NOMO-1 treated with DMSO at 0.1 percent for 48 hours (cell line): ENCODE data around the gene PXN.

Experiments used
- DNase-seq: peaks from one replicate; lab custom pipeline; 2025; ENCODE audit not compliant: unreplicated experiment; lab: John Stamatoyannopoulos, UW

PXN gene

GRCh38 chr12:120265473-120266179 lies at the start of gene PXN:
PXN (minus strand) TSS chr12:120265730; CDS start chr12:120265629, 101 bp downstream.
- peak; percentile 62 for DNase-seq

DNA sequence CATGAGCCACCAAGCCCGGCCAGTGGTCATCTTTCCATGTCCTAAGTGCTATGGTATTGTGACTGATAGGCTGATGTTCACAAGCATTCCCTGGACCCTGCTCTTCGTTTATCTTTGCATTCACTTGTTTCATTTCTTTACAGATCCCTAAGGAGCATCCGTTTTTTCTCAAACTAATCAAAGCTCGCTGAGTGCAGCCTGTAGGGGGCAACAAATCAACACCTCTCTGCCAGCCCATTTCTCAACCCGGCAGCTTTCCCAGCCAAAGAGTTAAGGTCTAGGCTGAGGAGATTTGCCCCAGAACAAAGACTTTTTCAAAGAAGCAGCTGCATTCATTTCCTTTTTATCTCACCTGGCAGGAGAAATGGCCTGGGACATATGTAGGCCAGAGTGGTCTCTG lies 48.7 kb upstream of the PXN start:
- DNase-seq, result no peak

DNA sequence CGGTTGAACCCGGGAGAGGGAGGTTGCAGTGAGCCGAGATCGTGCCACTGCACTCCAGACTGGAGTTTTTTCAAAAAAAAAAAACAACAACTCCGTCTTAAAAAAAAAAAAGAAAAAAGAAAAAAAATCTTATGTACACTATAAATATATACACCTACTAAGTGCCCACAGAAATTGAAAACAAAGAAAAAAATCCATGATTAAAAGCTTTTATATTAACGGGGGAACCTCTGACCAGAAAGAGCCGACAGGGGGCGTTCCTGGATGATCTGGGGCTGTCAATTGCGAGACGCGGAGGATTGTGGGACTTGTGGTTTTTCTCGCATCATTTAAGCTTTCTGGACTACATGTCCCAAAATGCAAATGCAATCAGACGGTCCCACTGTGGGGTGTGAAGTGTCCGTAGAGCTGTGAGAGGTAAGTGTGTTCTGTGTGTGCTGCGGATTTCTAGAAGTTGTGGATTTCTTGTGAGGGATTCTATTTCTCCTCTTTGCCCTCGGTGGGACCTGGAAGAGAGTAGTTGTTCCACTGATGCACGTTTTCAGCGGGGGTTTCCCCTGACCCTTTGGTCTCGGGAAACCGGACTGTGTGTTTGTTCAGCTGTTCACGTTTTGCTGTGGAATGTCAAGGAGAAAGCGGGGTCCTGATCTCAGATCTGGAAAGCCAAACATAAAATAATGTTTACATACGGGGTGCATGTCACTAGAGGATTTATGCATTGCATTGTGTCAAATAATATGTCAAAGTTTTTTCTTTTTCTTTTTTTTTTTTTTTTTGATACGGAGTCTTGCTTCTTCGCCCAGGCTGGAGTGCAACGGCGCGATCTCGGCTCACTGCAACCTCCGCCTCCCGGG lies 36.7 kb upstream of the PXN start, which contains the start of gene SIRT4:
SIRT4 (plus strand) TSS at position 360 of the 854 bp plus-strand sequence. CDS start 1,241 bp downstream, outside the sequence.
- DNase-seq, result peak; percentile 94

DNA sequence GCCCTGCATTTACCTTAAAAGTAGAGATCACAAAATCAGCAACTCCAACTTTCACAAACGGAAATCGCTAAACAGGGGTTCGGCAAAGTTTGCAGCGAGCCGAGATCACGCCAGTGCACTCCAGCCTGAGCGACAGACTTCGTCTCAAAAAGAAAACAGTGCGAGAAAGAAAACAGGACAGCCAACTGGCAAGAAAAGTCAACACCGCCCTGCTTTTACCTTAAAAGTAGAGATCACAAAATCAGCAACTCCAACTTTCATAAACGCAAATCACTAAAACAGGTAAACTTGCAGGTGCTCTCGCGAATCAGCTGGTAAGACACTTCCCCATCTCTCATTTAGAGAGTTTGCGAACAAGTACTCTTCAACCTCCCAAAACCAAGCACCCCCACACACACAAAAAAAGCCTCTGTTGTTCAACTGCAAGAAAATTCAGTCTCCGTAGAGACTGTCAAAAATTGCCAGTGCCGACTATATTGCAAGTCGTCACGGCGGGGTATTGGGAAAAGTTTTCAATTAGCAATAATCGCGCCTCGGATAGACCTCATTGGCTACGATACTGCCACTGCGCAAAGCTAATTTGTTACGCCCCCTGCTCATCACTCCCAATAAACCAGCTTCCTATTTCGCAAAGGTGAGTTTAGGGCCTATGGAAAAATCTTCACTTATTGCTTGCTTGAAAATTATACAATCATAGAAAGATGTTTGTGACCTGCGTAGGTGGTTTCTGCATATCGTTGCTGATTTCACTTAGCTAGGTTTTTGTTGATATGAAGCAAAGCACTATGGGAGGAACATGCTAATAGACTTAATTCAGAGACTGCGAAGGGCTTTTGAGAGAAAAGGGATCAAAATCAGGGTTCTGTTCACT lies 27.4 kb upstream of the PXN start, which contains the start of gene RNU4-1:
RNU4-1 (minus strand) TSS at position 577 of the 871 bp plus-strand sequence.
- DNase-seq, result peak; percentile 93

DNA sequence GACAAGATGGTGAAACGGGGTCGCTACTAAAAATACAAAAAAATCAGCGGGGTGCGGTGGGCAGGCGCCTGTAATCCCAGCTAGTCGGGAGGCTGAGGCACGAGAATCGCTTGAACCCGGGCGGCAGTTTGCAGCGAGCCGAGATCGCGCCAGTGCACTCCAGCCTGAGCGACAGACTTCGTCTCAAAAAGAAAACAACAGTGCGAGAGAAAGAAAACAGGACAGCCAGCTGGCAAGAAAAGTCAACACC lies 26.8 kb upstream of the PXN start:
- DNase-seq, result no peak

DNA sequence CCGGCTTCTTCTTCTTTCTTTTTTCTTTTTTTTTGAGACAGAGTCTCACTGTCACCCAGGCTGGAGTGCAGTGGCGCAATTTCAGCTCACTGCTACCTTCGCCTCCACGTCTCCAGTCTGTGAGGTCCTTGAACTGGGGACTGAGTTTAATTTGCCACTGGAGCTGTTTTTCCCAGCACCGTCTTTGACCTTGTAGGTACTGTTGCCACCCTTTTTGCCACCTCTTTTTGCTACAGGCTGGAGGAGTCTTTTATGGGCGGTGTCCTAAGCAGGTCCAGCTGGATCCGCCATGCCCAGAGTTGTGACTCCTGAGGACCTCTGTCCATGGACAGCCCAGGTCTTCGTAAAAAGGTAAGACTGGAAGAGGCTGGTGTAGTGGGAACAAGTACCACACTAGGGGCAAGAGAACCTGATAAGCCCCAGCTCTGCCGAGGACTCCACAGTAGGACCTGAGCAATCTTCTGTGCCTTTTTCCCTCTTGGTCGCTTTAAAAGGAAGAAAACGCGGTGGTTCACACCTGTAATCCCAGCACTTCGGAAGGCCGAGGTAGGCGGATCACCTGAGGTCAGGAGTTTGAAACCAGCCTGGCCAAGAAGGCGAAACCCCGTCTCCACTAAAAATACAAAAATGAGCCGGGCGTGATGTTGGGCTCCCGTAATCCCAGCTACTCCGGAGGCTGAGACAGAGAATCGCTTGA lies 25.2 kb upstream of the PXN start:
- DNase-seq, result peak; percentile 35

DNA sequence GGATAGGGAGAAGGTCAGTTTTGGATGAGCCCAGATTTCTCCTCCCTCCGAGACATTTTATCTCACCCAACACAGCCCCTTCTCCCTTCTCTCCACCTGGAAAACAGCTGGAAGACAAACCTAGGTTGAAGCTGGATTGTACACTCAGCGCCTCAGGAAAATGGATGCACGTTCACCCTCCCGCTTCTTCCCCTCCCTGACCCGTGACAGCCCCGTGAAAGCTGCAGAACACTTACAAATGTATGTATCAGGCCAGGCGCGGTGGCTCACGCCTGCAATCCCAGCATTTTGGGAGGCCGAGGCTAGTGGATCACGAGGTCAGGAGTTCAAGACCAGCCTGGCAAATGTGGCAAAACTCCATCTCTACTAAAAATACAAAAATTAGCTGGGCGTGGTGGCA lies 22.0 kb upstream of the PXN start:
- no peak for DNase-seq

GRCh38 chr12:120286768-120287490 lies 21.4 kb upstream of the PXN start:
- DNase-seq, result no peak

DNA sequence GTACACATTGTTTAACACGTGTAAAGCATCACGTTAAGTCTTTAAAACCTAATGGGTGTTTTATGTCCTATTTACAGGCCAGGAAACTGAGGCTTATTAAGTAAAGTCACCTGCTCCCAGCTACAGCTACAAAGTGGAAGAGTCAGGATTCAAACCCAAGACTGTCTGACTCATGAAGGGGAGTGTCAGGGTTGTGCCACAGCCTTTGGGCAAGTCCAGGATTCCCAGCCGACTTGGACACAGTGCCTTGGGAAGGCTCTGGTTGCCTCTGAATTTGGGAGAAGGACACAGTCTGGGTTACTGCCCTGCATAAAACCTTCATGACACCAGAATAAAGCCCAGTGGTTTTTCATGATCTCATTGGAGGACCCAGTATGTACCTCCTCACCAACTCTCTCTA lies 18.9 kb upstream of the PXN start:
- DNase-seq, result no peak

GRCh38 chr12:120283318-120283717 lies 17.8 kb upstream of the PXN start:
- no peak for DNase-seq

DNA sequence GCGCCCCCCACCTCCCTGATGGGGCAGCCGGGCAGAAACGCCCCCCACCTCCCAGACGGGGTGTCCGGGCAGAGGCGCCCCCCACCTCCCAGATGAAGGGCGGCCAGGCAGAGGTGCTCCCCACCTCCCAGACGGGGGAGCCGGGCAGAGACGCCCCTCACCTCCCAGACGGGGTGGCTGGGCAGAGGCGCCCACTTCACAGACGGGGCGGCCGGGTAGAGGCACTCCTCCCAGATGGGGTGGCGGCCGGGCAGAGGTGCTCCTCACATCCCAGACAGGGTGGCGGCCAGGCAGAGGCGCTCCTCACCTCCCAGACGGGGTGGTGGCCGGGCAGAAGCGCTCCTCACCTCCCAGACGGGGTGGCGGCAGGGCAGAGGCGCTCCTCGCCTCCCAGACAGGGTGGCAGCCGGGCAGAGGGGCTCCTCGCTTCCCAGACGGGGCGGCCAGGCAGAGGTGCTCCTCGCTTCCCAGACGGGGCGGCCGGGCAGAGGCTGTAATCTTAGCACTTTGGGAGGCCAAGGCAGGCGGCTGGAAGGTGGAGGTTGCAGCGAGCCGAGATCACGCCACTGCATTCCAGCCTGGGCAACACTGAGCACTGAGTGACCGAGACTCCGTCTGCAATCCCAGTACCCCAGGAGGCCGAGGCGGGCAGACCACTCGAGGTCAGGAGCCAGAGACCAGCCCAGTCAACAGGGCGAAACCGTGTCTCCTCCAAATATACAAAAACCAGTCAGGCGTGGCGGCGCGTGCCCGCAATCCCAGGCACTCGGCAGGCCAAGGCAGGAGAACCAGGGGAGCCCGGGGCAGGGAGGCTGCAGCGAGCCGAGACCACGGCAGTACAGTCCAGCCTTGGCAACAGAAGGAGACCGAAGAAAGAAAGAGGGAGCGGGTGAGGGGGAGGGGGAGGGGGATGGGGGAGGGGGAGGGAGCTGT lies 12.9 kb upstream of the PXN start:
- DNase-seq, result no peak

DNA sequence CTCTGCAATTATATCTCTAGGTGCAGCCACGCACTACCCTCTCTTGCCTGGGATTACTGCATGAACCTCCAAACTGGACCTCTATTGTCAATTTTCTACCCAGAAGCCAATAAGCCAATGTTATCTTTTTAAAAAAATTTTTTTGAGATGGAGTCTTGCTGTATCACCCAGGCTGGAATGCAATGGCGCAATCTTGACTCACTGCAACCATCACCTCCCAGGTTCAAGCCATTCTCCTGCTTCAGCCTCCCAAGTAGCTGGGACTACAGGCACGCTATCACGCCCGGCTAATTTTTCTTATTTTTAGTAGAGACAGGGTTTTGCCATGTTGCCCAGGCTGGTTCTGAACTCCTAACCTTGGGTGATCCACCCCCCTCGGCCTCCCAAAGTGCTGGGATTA lies 11.2 kb upstream of the PXN start:
- no peak for DNase-seq

GRCh38 chr12:120267736-120268135 lies 2.2 kb upstream of the PXN start:
- no peak for DNase-seq

DNA sequence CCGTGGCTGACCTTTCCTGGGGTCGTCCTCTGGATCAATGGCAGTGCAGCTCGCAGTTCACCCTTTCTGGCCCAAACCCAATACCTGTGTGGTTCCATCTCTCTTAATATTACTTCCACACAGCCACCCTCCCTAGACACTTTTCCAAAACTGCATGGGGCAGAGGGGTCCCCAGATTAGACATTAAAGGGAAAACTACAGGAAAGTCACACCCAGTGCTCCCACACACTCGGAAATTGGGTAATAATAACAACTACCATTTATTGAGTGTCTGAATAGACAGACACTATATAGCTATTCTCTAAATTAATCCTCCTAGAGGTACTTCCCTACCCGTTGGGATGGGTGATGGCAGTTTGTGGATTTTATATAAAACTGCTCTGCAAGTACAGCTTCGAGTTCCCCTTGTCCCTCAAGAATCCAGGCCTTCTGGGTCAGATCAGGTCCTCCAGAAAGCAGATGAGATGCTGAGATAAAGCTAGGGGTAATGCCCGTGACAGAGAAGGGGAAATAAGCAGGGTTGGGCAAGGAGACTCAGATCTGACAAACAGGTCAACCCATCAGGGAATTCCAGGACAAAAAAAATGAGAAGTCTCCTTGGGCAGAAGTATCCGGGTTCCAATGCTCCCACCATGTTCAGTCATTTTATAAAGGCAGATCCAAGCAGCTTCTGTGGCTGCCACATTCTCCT lies 795 bp upstream of the PXN start:
- DNase-seq, result no peak

- DNase-seq, result no peak
Measured at GRCh38 chr12:120264904-120265472, 542 bp downstream of the PXN start.

GRCh38 chr12:120264086-120264903 lies 1.2 kb downstream of the PXN start:
- no peak for DNase-seq

GRCh38 chr12:120263748-120264085 lies 1.8 kb downstream of the PXN start:
- no peak for DNase-seq
